ENCODE measurements around the gene COQ9. TPM values are rescaled to one million over a fixed set of nuclear protein-coding genes. Genes with fewer than 3 reads are reported as not detected.

Gene COQ9
- total RNA-seq, 1 experiment from 2014 or later, result 46.9 TPM

GRCh38 chr16:57422026-57422944, 25.0 kb upstream of the COQ9 start:
- H3K9ac ChIP-seq (ENCODE audit: low read length), result no peak overlapping the region

DNA sequence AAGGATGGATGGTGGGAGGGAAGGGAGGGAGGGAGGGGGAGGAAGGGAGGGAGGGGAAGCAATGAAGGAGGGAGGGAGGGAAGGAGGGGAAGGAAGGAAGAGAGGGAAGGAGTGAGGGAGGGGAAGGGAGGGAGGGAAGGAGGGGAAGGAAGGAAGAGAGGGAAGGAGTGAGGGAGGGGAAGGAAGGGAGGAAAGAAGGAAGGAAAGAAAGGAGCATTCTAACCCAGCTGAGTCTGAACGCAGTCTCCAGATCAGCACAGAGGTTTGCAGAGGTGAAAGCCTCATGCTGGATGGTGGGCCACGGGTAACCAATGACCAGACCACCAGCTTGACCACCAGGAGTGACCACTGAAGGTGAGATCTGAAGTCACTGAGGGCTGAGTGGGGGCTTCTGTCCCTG, 24.1 kb upstream of the COQ9 start:
- no peaks in the 10 kb centered on the region for H3K79me2 ChIP-seq (ENCODE audit: low read length)
- H4K20me1 ChIP-seq (ENCODE audit: insufficient read depth, low read depth, low read length), result no peaks in the 10 kb centered on the region
- H3K4me2 ChIP-seq (ENCODE audit: low read depth, low read length, poor library complexity, severe bottlenecking), result no peak overlapping the region
- H3K9ac ChIP-seq (ENCODE audit: low read length), result no peak overlapping the region
- no peaks in the 10 kb centered on the region for H3K9me2 ChIP-seq (replicated peaks; ENCODE audit: insufficient read depth, low read length)
- H3K4me3 ChIP-seq (ENCODE audit: low read length), result no peak overlapping the region
- H3K9me3 ChIP-seq (ENCODE audit: low read length), result no peaks in the 10 kb centered on the region
- no peak overlapping the region for H3K27ac ChIP-seq (ENCODE audit: low read length)
- DNase-seq, result no peak
- H3K4me1 ChIP-seq (ENCODE audit: low read length), result peaks cover 9% of the 10 kb centered on the region
- no peaks in the 10 kb centered on the region for H3K27me3 ChIP-seq (ENCODE audit: low read length)
- H3K36me3 ChIP-seq (ENCODE audit: insufficient read depth, low read length), result 0 out of 2 replicates have a peak, but pooled peaks cover 3% of the 10 kb centered on the region
- H2AFZ ChIP-seq (ENCODE audit: low read length), result no peak overlapping the region

More at GRCh38 chr16:57422026-57422944, 25.0 kb upstream of the COQ9 start:
- Histone ChIP-seq H2AFZ (ENCODE audit: low read length) (no peak overlapping the region), H3K79me2 (ENCODE audit: low read length) (no peaks in the 10 kb centered on the region), H3K9me3 (ENCODE audit: low read length) (no peaks in the 10 kb centered on the region), H3K4me3 (ENCODE audit: low read length) (no peak overlapping the region), H3K27me3 (ENCODE audit: low read length) (no peaks in the 10 kb centered on the region), H3K36me3 (ENCODE audit: insufficient read depth, low read length) (no peaks in the 10 kb centered on the region), H3K4me2 (ENCODE audit: low read depth, low read length, poor library complexity, severe bottlenecking) (no peak overlapping the region), H3K9me2 (replicated peaks; ENCODE audit: insufficient read depth, low read length) (no peaks in the 10 kb centered on the region), H4K20me1 (ENCODE audit: insufficient read depth, low read depth, low read length) (no peaks in the 10 kb centered on the region), H3K27ac (ENCODE audit: low read length) (no peak overlapping the region), H3K4me1 (ENCODE audit: low read length) (peaks cover 9% of the 10 kb centered on the region)
- peak; percentile 69 for DNase-seq

GRCh38 chr16:57424583-57424982, 22.7 kb upstream of the COQ9 start:
- H3K27ac ChIP-seq (ENCODE audit: low read length), result no peak overlapping the region
- no peaks in the 10 kb centered on the region for H3K4me1 ChIP-seq (ENCODE audit: low read length)
- H3K4me3 ChIP-seq (ENCODE audit: low read length), result no peak overlapping the region
- H3K27me3 ChIP-seq (ENCODE audit: low read length), result no peaks in the 10 kb centered on the region
- H2AFZ ChIP-seq (ENCODE audit: low read length), result no peak overlapping the region
- H3K4me2 ChIP-seq (ENCODE audit: low read depth, low read length, poor library complexity, severe bottlenecking), result no peak overlapping the region
- no peaks in the 10 kb centered on the region for H3K9me2 ChIP-seq (replicated peaks; ENCODE audit: insufficient read depth, low read length)
- no peak for DNase-seq
- 0 out of 2 replicates have a peak, but pooled peaks cover 9% of the 10 kb centered on the region for H3K36me3 ChIP-seq (ENCODE audit: insufficient read depth, low read length)
- no peaks in the 10 kb centered on the region for H3K9me3 ChIP-seq (ENCODE audit: low read length)
- no peaks in the 10 kb centered on the region for H4K20me1 ChIP-seq (ENCODE audit: insufficient read depth, low read depth, low read length)
- no peak overlapping the region for H3K9ac ChIP-seq (ENCODE audit: low read length)
- no peaks in the 10 kb centered on the region for H3K79me2 ChIP-seq (ENCODE audit: low read length)

- no peak for DNase-seq
- Histone ChIP-seq H3K79me2 (ENCODE audit: low read length) (no peaks in the 10 kb centered on the region), H2AFZ (ENCODE audit: low read length) (no peak overlapping the region), H3K27me3 (ENCODE audit: low read length) (no peaks in the 10 kb centered on the region), H3K4me3 (ENCODE audit: low read length) (no peak overlapping the region), H3K9ac (ENCODE audit: low read length) (no peak overlapping the region), H3K4me1 (ENCODE audit: low read length) (no peaks in the 10 kb centered on the region), H3K9me2 (replicated peaks; ENCODE audit: insufficient read depth, low read length) (no peaks in the 10 kb centered on the region), H3K36me3 (ENCODE audit: insufficient read depth, low read length) (peaks cover 21% of the 10 kb centered on the region; the same call in 1 of the 2 replicates), H3K4me2 (ENCODE audit: low read depth, low read length, poor library complexity, severe bottlenecking) (no peak overlapping the region), H4K20me1 (ENCODE audit: insufficient read depth, low read depth, low read length) (no peaks in the 10 kb centered on the region), H3K9me3 (ENCODE audit: low read length) (no peaks in the 10 kb centered on the region), H3K27ac (ENCODE audit: low read length) (no peak overlapping the region)
Observed at GRCh38 chr16:57426356-57426755, 20.9 kb upstream of the COQ9 start.

DNA sequence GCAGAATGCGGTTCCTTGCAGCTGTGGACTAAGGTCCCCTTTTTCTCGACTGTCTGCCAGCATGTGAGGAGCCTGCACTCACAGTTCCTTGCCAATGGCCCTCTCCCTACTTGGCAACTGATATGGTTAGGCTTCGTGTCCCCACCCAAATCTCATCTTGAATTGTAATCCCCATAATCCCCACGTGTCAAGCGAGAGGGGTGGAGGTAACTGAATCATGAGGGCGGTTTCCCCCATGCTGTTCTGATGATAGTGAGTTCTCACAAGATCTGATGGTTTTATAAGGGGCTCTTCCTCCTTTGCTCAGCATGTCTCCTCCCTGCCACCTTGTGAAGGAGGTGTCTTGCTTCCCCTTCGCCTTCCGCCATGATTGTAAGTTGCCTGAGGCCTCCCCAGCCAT, 20.0 kb upstream of the COQ9 start:
- Histone ChIP-seq H3K9ac (ENCODE audit: low read length) (no peak overlapping the region), H3K9me3 (ENCODE audit: low read length) (no peaks in the 10 kb centered on the region), H3K27ac (ENCODE audit: low read length) (no peak overlapping the region), H3K79me2 (ENCODE audit: low read length) (no peaks in the 10 kb centered on the region), H3K36me3 (ENCODE audit: insufficient read depth, low read length) (peaks cover 26% of the 10 kb centered on the region; the same call in 1 of the 2 replicates), H3K4me2 (ENCODE audit: low read depth, low read length, poor library complexity, severe bottlenecking) (no peak overlapping the region), H3K27me3 (ENCODE audit: low read length) (no peaks in the 10 kb centered on the region), H3K4me3 (ENCODE audit: low read length) (no peak overlapping the region), H3K4me1 (ENCODE audit: low read length) (no peaks in the 10 kb centered on the region), H3K9me2 (replicated peaks; ENCODE audit: insufficient read depth, low read length) (no peaks in the 10 kb centered on the region), H2AFZ (ENCODE audit: low read length) (no peak overlapping the region), H4K20me1 (ENCODE audit: insufficient read depth, low read depth, low read length) (no peaks in the 10 kb centered on the region)
- DNase-seq, result no peak

DNA sequence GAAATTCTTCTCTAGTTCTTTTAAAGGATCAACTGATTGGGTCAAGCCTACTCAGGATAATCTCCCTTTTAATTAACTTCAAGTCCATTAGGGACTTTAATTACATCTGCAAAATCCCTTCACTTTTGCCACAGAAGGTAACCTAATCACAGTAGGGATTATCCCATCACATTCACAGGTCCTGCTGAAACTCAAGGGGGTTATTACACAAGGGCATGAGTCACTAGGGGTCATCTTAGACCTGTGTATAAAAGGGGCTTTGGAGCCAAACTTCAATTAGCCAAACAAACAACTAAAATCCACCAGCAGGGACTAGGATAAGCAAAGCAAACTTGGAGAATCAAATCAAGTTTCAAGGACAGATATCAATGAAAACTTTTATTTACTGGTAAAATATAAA, 19.5 kb upstream of the COQ9 start:
- Histone ChIP-seq H3K27ac (ENCODE audit: low read length) (no peak overlapping the region), H3K9ac (ENCODE audit: low read length) (no peak overlapping the region), H3K4me2 (ENCODE audit: low read depth, low read length, poor library complexity, severe bottlenecking) (no peak overlapping the region), H3K9me3 (ENCODE audit: low read length) (no peaks in the 10 kb centered on the region), H3K27me3 (ENCODE audit: low read length) (no peaks in the 10 kb centered on the region), H4K20me1 (ENCODE audit: insufficient read depth, low read depth, low read length) (no peaks in the 10 kb centered on the region), H3K36me3 (ENCODE audit: insufficient read depth, low read length) (peaks cover 31% of the 10 kb centered on the region; the same call in 1 of the 2 replicates), H3K4me3 (ENCODE audit: low read length) (no peak overlapping the region), H2AFZ (ENCODE audit: low read length) (no peak overlapping the region), H3K9me2 (replicated peaks; ENCODE audit: insufficient read depth, low read length) (no peaks in the 10 kb centered on the region), H3K79me2 (ENCODE audit: low read length) (no peaks in the 10 kb centered on the region), H3K4me1 (ENCODE audit: low read length) (no peaks in the 10 kb centered on the region)
- DNase-seq, result no peak

DNA sequence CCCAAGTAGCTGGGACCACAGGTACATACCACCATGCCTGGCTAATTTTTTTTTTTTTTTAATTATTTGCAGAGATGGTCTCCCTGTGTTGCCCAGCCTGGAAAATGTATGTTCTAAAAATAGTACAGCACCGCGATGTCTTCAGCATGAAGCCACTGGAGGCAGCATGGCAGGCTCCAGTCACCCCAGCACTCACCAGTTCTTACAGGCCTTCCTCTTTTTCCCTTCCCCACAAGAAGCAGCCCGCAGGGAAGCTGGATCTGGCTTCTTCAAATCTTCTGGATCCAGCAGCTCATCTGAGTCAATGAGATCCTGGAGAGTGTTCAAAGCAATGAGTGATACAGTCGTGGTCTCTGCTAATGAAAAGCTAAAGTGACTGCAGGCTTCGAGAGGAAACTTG, 16.3 kb upstream of the COQ9 start:
- Histone ChIP-seq H3K9me3 (ENCODE audit: low read length) (no peaks in the 10 kb centered on the region), H3K27ac (ENCODE audit: low read length) (no peak overlapping the region), H3K9ac (ENCODE audit: low read length) (no peak overlapping the region), H4K20me1 (ENCODE audit: insufficient read depth, low read depth, low read length) (no peaks in the 10 kb centered on the region), H3K36me3 (ENCODE audit: insufficient read depth, low read length) (peaks cover 49% of the 10 kb centered on the region; the same call in 1 of the 2 replicates), H3K79me2 (ENCODE audit: low read length) (no peaks in the 10 kb centered on the region), H3K4me3 (ENCODE audit: low read length) (no peak overlapping the region), H2AFZ (ENCODE audit: low read length) (no peak overlapping the region), H3K9me2 (replicated peaks; ENCODE audit: insufficient read depth, low read length) (no peaks in the 10 kb centered on the region), H3K4me2 (ENCODE audit: low read depth, low read length, poor library complexity, severe bottlenecking) (no peak overlapping the region), H3K27me3 (ENCODE audit: low read length) (no peaks in the 10 kb centered on the region), H3K4me1 (ENCODE audit: low read length) (no peaks in the 10 kb centered on the region)
- DNase-seq, result no peak

DNA sequence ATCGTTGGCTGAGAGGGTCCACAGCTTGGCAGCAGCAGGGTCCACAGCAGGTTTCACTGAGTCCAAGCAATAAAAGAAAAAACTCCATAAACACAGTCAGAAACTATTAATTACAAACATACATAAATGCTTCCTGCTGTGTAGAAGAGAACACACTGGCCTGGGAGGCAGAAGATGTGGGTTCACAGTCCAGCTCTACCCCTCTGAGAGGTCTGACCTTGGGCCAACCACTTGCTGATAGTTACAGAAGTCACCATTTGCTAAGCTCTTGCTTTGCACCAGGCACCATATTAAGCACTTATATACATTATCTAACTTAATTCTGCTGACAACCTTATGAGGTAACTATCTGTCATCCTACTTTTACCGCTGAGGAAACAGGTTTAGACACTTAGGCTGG, 14.8 kb upstream of the COQ9 start:
- Histone ChIP-seq H3K79me2 (ENCODE audit: low read length) (no peaks in the 10 kb centered on the region; the same call in 1 of the 2 replicates), H3K27me3 (ENCODE audit: low read length) (no peaks in the 10 kb centered on the region), H3K9ac (ENCODE audit: low read length) (no peak overlapping the region), H3K4me3 (ENCODE audit: low read length) (no peak overlapping the region), H3K36me3 (ENCODE audit: insufficient read depth, low read length) (peaks cover 52% of the 10 kb centered on the region; the same call in 1 of the 2 replicates), H3K4me1 (ENCODE audit: low read length) (no peaks in the 10 kb centered on the region), H4K20me1 (ENCODE audit: insufficient read depth, low read depth, low read length) (no peaks in the 10 kb centered on the region), H3K4me2 (ENCODE audit: low read depth, low read length, poor library complexity, severe bottlenecking) (no peak overlapping the region), H3K9me2 (replicated peaks; ENCODE audit: insufficient read depth, low read length) (no peaks in the 10 kb centered on the region), H3K9me3 (ENCODE audit: low read length) (no peaks in the 10 kb centered on the region), H2AFZ (ENCODE audit: low read length) (no peak overlapping the region), H3K27ac (ENCODE audit: low read length) (no peak overlapping the region)
- DNase-seq, result no peak

Measured in Karpas-422 (cell line).